ENCODE data around the gene DNHD1. TPM values are rescaled to one million over a fixed set of nuclear protein-coding genes. Genes with fewer than 3 reads are reported as not detected.

The DNHD1 gene
- total and polyA plus RNA-seq, 9 of the 15 experiments (the other 6 are each of a cell fraction or from before 2014, with no cell fraction given), result 0.82 to 9.7 (median 3.8) TPM

GRCh38 chr11:6596239-6596877, 99.3 kb downstream of the DNHD1 start:
- CTCF ChIA-PET (ENCODE audit: low intra/inter-chr PET ratio), result no interaction called here
- FAIRE-seq, result no peak
- WGBS (ENCODE audit: insufficient coverage, low coverage, missing lambda C conversion rate), result 87% methylated on average over 5 of the region's 5 CpGs
- no peak overlapping the region for H3K4me3 ChIP-seq
- H3K9me1 ChIP-seq (ENCODE audit: control insufficient read depth, insufficient read depth, low read length), result peaks cover 4% of the 10 kb centered on the region
- H3K9me3 ChIP-seq (replicated peaks; ENCODE audit: control insufficient read depth, insufficient read depth, low read depth, low read length), result no peaks in the 10 kb centered on the region
- BruUV-seq (replicated peaks), result no TSS peak
- intact Hi-C loops (cut with micrococcal nuclease), result no loop called here
- DNase-seq (ENCODE audit: extremely low read depth in 1 of 4, low spot score in 3 of 4), result no peak
- H2AFZ ChIP-seq (ENCODE audit: low read depth, low read length), result no peak overlapping the region
- POLR2A ChIA-PET, result interaction anchor here (0.6 to 3.5 kb wide), 6 partner anchors 8 to 54 kb away, joined by 3 to 17 read pairs (median 6); partner anchors contain the start of gene TPP1
- no peak for TF ChIP-seq PHF21A (IDR thresholded peaks at IDR 0.05; ENCODE audit: borderline replicate concordance, low read depth)
- no peak overlapping the region for H3K4me2 ChIP-seq (ENCODE audit: insufficient read depth, low read length)
- no peaks in the 10 kb centered on the region for H4K20me1 ChIP-seq (replicated peaks; ENCODE audit: control insufficient read depth, insufficient read depth, low read length)
- H3K27me3 ChIP-seq (ENCODE audit: control insufficient read depth in 2 of 2, insufficient read depth in 2 of 2, low read length in 2 of 2), result no peaks in the 10 kb centered on the region
- H3K79me2 ChIP-seq (ENCODE audit: control insufficient read depth, insufficient read depth, low read length), result peaks cover 30% of the 10 kb centered on the region
- H3K4me1 ChIP-seq (replicated peaks in 1 of 2; ENCODE audit: control insufficient read depth in 2 of 2, insufficient read depth in 2 of 2, low read length in 2 of 2), result peaks cover 7 to 10% of the 10 kb centered on the region in 2 experiments; a peak in 4 of 5 replicates
- peaks cover 77% of the 10 kb centered on the region for H3K36me3 ChIP-seq (ENCODE audit: control insufficient read depth, insufficient read depth, low read length)
- no peak overlapping the region for H3K27ac ChIP-seq (ENCODE audit: extremely low read depth, low read depth, low read length)
- in situ Hi-C loops (cut with MboI), result no loop called here
- ATAC-seq, result no peak
- no peak overlapping the region for H3K9ac ChIP-seq (ENCODE audit: insufficient read depth in 1 of 2, low read depth in 2 of 2, low read length in 2 of 2)

- TF ChIP-seq HDAC2 (IDR thresholded peaks at IDR 0.05), result no peak
- no peak for TF ChIP-seq MAZ (CRISPR knock-in tag; conservative IDR thresholded peaks at IDR 0.05 in 1 of 2, IDR thresholded peaks at IDR 0.05 in 1 of 2)
- TF ChIP-seq COPS2 (conservative IDR thresholded peaks at IDR 0.05), result no peak
- TF ChIP-seq ZFX (CRISPR knock-in tag; IDR thresholded peaks at IDR 0.05), result no peak
- TF ChIP-seq JUND (IDR thresholded peaks at IDR 0.05; ENCODE audit: borderline replicate concordance, low read depth, low read length), result no peak
- no peak for TF ChIP-seq JUND (tag; IDR thresholded peaks at IDR 0.05; ENCODE audit: borderline replicate concordance, low read depth, low read length)
- TF ChIP-seq, protein P1, sequence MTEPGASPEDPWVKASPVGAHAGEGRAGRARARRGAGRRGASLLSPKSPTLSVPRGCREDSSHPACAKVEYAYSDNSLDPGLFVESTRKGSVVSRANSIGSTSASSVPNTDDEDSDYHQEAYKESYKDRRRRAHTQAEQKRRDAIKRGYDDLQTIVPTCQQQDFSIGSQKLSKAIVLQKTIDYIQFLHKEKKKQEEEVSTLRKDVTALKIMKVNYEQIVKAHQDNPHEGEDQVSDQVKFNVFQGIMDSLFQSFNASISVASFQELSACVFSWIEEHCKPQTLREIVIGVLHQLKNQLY (CRISPR knock-in tag; conservative IDR thresholded peaks at IDR 0.05), result no peak
- TF ChIP-seq ZFP91 (CRISPR knock-in tag; IDR thresholded peaks at IDR 0.05), result no peak
- no peak for TF ChIP-seq ARHGAP35 (IDR thresholded peaks at IDR 0.05; ENCODE audit: partially characterized antibody)
- no peak for TF ChIP-seq ZC3H8 (IDR thresholded peaks at IDR 0.05)
- TF ChIP-seq ZC3H4 (CRISPR knock-in tag; IDR thresholded peaks at IDR 0.05; ENCODE audit: borderline replicate concordance), result no peak
- intact Hi-C loops (cut with micrococcal nuclease) (no loop called here), in situ Hi-C loops (cut with MboI) (no loop called here)
- Histone ChIP-seq H3K9me1 (ENCODE audit: control insufficient read depth, insufficient read depth, low read length) (peaks cover 10% of the 10 kb centered on the region), H3K27me3 (ENCODE audit: control insufficient read depth in 2 of 2, insufficient read depth in 2 of 2, low read length in 2 of 2) (no peaks in the 10 kb centered on the region), H3K36me3 (ENCODE audit: control insufficient read depth, insufficient read depth, low read length) (peaks cover 81% of the 10 kb centered on the region), H2AFZ (ENCODE audit: low read depth, low read length) (no peak overlapping the region), H3K9me3 (replicated peaks; ENCODE audit: control insufficient read depth, insufficient read depth, low read depth, low read length) (no peaks in the 10 kb centered on the region), H4K20me1 (replicated peaks; ENCODE audit: control insufficient read depth, insufficient read depth, low read length) (no peaks in the 10 kb centered on the region), H3K4me3 (no peak overlapping the region), H3K27ac (ENCODE audit: extremely low read depth, low read depth, low read length) (no peak overlapping the region), H3K9ac (ENCODE audit: insufficient read depth in 1 of 2, low read depth in 2 of 2, low read length in 2 of 2) (no peak overlapping the region), H3K4me2 (ENCODE audit: insufficient read depth, low read length) (no peak overlapping the region), H3K4me1 (replicated peaks in 1 of 2; ENCODE audit: control insufficient read depth in 2 of 2, insufficient read depth in 2 of 2, low read length in 2 of 2) (peaks cover 14 to 18% of the 10 kb centered on the region in 2 experiments; a peak in 4 of 5 replicates), H3K79me2 (ENCODE audit: control insufficient read depth, insufficient read depth, low read length) (peaks cover 52% of the 10 kb centered on the region)
- ATAC-seq (no peak), DNase-seq (ENCODE audit: extremely low read depth in 1 of 4, low spot score in 3 of 4) (no peak), FAIRE-seq (no peak)
- ChIA-PET CTCF (ENCODE audit: low intra/inter-chr PET ratio) (no interaction called here), POLR2A (interaction anchor here (0.7 to 2.1 kb wide), 3 partner anchors 8 to 20 kb away, joined by 3 to 6 read pairs (median 5); partner anchors contain the start of gene TPP1)
- no TSS peak for BruUV-seq (replicated peaks)
- 78% methylated on average over 3 of the region's 3 CpGs for WGBS (ENCODE audit: insufficient coverage, low coverage, missing lambda C conversion rate)
Measured at GRCh38 chr11:6598555-6598954, 101.5 kb downstream of the DNHD1 start.
